ENCODE data around the gene MT3. TPM values are rescaled to one million over a fixed set of nuclear protein-coding genes. Genes with fewer than 3 reads are reported as not detected.
A peak's percentile ranks its signal among the peaks of the same experiment; 100 is the strongest.

Gene MT3
- total RNA-seq, 1 donor from 2014 or later = not detected

GRCh38 chr16:56605475-56605874 lies 16.1 kb downstream of the MT3 start:
- Histone ChIP-seq H3K27me3 (peaks cover 94% of the 10 kb centered on the region), H3K4me2 (no peak overlapping the region), H3K4me3 (no peak overlapping the region), H3K36me3 (no peaks in the 10 kb centered on the region), H3K79me2 (ENCODE audit: low read depth) (no peaks in the 10 kb centered on the region), H3F3A (ENCODE audit: low read depth) (peaks cover 28% of the 10 kb centered on the region), H3K4me1 (peaks cover 18% of the 10 kb centered on the region), H3K9me3 (ENCODE audit: low read depth) (no peaks in the 10 kb centered on the region), H4K20me1 (ENCODE audit: low read depth) (peaks cover 19% of the 10 kb centered on the region), H3K9ac (no peak overlapping the region), H3K27ac (no peak overlapping the region), H2AFZ (replicated peaks) (no peak overlapping the region)
- Mint-ChIP-seq H3K4me1 (peaks cover 28% of the 10 kb centered on the region), H3K9me3 (no peaks in the 10 kb centered on the region), H3K4me3 (no peak overlapping the region), H3K27me3 (ENCODE audit: insufficient read depth, low read depth) (peaks cover 10% of the 10 kb centered on the region), H3K27ac (no peak overlapping the region), H3K36me3 (no peaks in the 10 kb centered on the region)
- no peak for DNase-seq (ENCODE audit: low spot score)
- TF ChIP-seq EZH2phosphoT487 (IDR thresholded peaks at IDR 0.05) (no peak), CTCF (IDR thresholded peaks at IDR 0.05) (no peak)

- H3K9me3 Mint-ChIP-seq = no peaks in the 10 kb centered on the region
- no peak overlapping the region for H3K27ac Mint-ChIP-seq
- no peaks in the 10 kb centered on the region for H3K36me3 Mint-ChIP-seq
- peaks cover 19% of the 10 kb centered on the region for H4K20me1 ChIP-seq (ENCODE audit: low read depth)
- no peak overlapping the region for H3K4me2 ChIP-seq
- H3F3A ChIP-seq (ENCODE audit: low read depth) = peaks cover 28% of the 10 kb centered on the region
- H2AFZ ChIP-seq (replicated peaks) = no peak overlapping the region
- H3K27ac ChIP-seq = no peak overlapping the region
- H3K4me3 Mint-ChIP-seq = no peak overlapping the region
- TF ChIP-seq EZH2 (IDR thresholded peaks at IDR 0.05) (no peak), EZH2phosphoT487 (IDR thresholded peaks at IDR 0.05) (no peak), CTCF (IDR thresholded peaks at IDR 0.05) (no peak)
- H3K27me3 Mint-ChIP-seq (ENCODE audit: insufficient read depth, low read depth) = peaks cover 12% of the 10 kb centered on the region
- no peaks in the 10 kb centered on the region for H3K79me2 ChIP-seq (ENCODE audit: low read depth)
- H3K4me1 Mint-ChIP-seq = peaks cover 32% of the 10 kb centered on the region
- no peak for DNase-seq (ENCODE audit: low spot score)
- H3K9me3 ChIP-seq (ENCODE audit: low read depth) = no peaks in the 10 kb centered on the region
- no peaks in the 10 kb centered on the region for H3K36me3 ChIP-seq
- no peak overlapping the region for H3K9ac ChIP-seq
- peaks cover 99% of the 10 kb centered on the region for H3K27me3 ChIP-seq
- peaks cover 18% of the 10 kb centered on the region for H3K4me1 ChIP-seq
- no peak overlapping the region for H3K4me3 ChIP-seq
Observed at GRCh38 chr16:56606071-56606475, 16.7 kb downstream of the MT3 start.

DNA sequence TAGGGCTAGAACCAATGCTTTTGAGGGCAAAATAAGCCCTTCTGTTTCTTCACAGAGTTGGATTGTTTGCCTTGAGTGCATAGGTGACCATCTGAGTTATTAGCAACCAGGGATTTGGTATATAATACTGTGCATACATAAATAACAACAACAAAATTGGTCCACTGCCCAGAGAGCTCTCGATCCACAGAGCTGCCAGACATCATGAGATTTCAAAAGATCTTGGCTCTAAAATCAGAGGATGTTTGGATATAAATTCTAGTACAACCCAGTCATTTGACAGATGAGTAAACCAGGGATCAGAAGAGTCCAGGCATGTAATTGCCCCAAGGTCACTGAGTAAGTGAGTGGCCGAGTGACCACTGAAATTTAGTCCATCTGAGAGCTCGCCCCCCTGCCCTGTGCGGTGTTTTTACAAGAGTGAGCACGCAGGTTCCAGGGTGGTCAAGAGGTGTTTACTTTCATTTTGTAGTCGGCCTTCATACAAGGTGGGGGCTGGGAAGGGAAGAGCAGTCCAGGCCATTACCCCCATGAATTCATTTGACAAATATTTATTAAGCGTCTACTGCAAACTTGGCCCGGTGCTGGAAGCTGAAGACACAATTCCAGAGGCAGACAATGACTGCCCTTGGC lies 17.3 kb downstream of the MT3 start:
- peaks cover 25% of the 10 kb centered on the region for H3F3A ChIP-seq (ENCODE audit: low read depth)
- Mint-ChIP-seq H3K27ac (no peak overlapping the region), H3K4me3 (peak overlapping the region; percentile 31), H3K4me1 (peaks cover 35% of the 10 kb centered on the region), H3K36me3 (no peaks in the 10 kb centered on the region), H3K9me3 (no peaks in the 10 kb centered on the region), H3K27me3 (ENCODE audit: insufficient read depth, low read depth) (peaks cover 15% of the 10 kb centered on the region)
- H3K36me3 ChIP-seq = no peaks in the 10 kb centered on the region
- DNase-seq (ENCODE audit: low spot score) = no peak
- TF ChIP-seq EZH2phosphoT487 (IDR thresholded peaks at IDR 0.05) = no peak
- TF ChIP-seq CTCF (IDR thresholded peaks at IDR 0.05) = no peak
- TF ChIP-seq EZH2 (IDR thresholded peaks at IDR 0.05) = no peak
- H3K4me2 ChIP-seq = no peak overlapping the region
- H4K20me1 ChIP-seq (ENCODE audit: low read depth) = peaks cover 19% of the 10 kb centered on the region
- peaks cover 99% of the 10 kb centered on the region for H3K27me3 ChIP-seq
- no peaks in the 10 kb centered on the region for H3K9me3 ChIP-seq (ENCODE audit: low read depth)
- H3K27ac ChIP-seq = no peak overlapping the region
- H3K4me1 ChIP-seq = peaks cover 18% of the 10 kb centered on the region
- H2AFZ ChIP-seq (replicated peaks) = no peak overlapping the region
- no peak overlapping the region for H3K4me3 ChIP-seq
- no peaks in the 10 kb centered on the region for H3K79me2 ChIP-seq (ENCODE audit: low read depth)
- no peak overlapping the region for H3K9ac ChIP-seq

Data from neural progenitor cell (in vitro differentiated cells).